ENCODE results near the gene ADCK2.

Gene ADCK2

DNA sequence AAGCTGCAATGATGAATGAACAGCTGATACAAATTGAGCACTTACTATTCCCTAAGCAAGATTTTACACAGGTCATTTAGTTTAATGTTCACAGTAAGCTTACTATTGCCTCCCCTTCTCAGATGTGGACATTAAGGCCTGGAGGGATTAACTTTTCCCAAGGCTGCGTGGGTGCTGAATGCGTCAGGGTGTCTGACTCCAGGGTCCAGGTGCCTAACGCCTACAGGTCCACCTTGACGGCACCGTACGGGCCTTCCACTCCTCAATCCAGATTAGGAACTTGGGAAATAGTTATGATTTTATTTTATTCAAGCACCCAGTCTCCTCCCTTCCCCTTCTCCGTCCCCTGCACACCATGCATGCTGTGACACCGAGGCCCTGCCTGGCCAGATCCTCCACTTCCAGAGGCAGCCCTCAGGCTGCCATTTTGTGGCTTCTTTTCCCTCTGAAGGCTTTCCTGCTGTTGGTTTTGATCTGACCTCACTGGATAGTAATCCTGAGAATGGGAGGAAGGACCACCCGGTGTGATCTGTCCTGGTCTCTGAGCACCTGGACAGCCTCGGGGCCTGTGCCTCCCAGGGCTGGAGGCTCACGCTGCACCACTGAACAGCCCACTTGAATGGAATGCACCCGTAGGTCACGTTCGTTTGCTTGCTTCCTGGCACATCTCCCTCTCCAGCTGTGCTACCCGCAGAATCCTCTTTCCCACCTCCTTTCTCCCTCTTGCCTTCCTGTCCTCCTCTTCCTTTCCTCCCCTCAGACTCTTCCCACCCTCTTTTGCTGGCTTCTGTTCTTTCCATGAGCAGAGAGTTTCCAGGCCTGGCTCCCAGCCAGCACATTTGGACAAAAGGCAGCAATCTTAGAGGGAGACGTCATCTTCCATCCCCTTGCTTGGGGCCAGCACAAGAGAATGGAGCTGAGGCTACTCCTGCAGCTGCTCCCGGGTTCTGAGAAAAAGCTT is 46.6 kb upstream of the ADCK2 start:
- H3K4me2 ChIP-seq (ENCODE audit: low read length), result no peak overlapping the region
- H3K36me3 ChIP-seq (ENCODE audit: insufficient read depth, low read length), result no peaks in the 10 kb centered on the region
- no peak for TF ChIP-seq EZH2 (IDR thresholded peaks at IDR 0.05; ENCODE audit: borderline replicate concordance, low read length)
- TF ChIP-seq, protein P1, sequence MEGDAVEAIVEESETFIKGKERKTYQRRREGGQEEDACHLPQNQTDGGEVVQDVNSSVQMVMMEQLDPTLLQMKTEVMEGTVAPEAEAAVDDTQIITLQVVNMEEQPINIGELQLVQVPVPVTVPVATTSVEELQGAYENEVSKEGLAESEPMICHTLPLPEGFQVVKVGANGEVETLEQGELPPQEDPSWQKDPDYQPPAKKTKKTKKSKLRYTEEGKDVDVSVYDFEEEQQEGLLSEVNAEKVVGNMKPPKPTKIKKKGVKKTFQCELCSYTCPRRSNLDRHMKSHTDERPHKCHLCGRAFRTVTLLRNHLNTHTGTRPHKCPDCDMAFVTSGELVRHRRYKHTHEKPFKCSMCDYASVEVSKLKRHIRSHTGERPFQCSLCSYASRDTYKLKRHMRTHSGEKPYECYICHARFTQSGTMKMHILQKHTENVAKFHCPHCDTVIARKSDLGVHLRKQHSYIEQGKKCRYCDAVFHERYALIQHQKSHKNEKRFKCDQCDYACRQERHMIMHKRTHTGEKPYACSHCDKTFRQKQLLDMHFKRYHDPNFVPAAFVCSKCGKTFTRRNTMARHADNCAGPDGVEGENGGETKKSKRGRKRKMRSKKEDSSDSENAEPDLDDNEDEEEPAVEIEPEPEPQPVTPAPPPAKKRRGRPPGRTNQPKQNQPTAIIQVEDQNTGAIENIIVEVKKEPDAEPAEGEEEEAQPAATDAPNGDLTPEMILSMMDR (IDR thresholded peaks at IDR 0.05; ENCODE audit: low read length), result no peak
- H3K27ac ChIP-seq (ENCODE audit: low read depth, low read length, poor library complexity, severe bottlenecking), result no peak overlapping the region
- H3K9me3 ChIP-seq (ENCODE audit: low read length), result no peaks in the 10 kb centered on the region
- H3K9ac ChIP-seq (ENCODE audit: low read length), result no peak overlapping the region
- no peak overlapping the region for H3K4me3 ChIP-seq (ENCODE audit: low read depth, low read length, poor library complexity, severe bottlenecking)
- H2AFZ ChIP-seq (ENCODE audit: low read length), result no peak overlapping the region
- peaks cover 14% of the 10 kb centered on the region for H3K27me3 ChIP-seq (ENCODE audit: insufficient read depth, low read length)
- H3K79me2 ChIP-seq (ENCODE audit: insufficient read depth, low read length), result no peaks in the 10 kb centered on the region
- no peaks in the 10 kb centered on the region for H3K9me2 ChIP-seq (ENCODE audit: low read depth, low read length)
- H3F3A ChIP-seq (ENCODE audit: insufficient read depth, low read length), result no peaks in the 10 kb centered on the region
- no peaks in the 10 kb centered on the region for H4K20me1 ChIP-seq (ENCODE audit: insufficient read depth, low read length)
- H3K4me1 ChIP-seq (ENCODE audit: insufficient read depth, low read length, severe bottlenecking), result no peaks in the 10 kb centered on the region

DNA sequence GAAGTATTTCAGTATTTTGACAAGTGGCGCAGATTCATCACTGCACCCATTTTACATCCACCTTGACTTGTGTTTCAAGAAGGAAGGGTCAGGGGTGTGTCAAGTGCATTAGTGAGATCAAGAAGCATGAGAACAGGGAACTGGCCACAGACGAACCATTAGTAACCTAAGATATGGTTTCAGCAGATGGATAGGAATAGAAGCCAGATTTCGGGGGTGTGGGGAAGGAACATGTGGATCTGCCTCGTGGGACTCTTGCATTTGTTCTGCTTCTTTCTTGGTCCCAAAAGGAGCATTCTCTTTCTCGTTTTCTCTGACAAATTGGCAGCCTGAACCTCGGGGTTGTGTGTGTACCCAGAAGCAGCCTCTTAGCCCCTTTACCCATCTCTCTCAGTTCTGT is 41.7 kb upstream of the ADCK2 start:
- Histone ChIP-seq H3K4me1 (ENCODE audit: insufficient read depth, low read length, severe bottlenecking) (no peaks in the 10 kb centered on the region), H3K36me3 (ENCODE audit: insufficient read depth, low read length) (no peaks in the 10 kb centered on the region), H3K27me3 (ENCODE audit: insufficient read depth, low read length) (peaks cover 11% of the 10 kb centered on the region), H3K4me3 (ENCODE audit: low read depth, low read length, poor library complexity, severe bottlenecking) (no peak overlapping the region), H3K9me2 (ENCODE audit: low read depth, low read length) (no peaks in the 10 kb centered on the region), H3K4me2 (ENCODE audit: low read length) (no peak overlapping the region), H2AFZ (ENCODE audit: low read length) (no peak overlapping the region), H3K9me3 (ENCODE audit: low read length) (no peaks in the 10 kb centered on the region), H3F3A (ENCODE audit: insufficient read depth, low read length) (no peaks in the 10 kb centered on the region), H4K20me1 (ENCODE audit: insufficient read depth, low read length) (no peaks in the 10 kb centered on the region), H3K27ac (ENCODE audit: low read depth, low read length, poor library complexity, severe bottlenecking) (no peak overlapping the region), H3K79me2 (ENCODE audit: insufficient read depth, low read length) (no peaks in the 10 kb centered on the region), H3K9ac (ENCODE audit: low read length) (no peak overlapping the region)
- TF ChIP-seq, protein P1 (IDR thresholded peaks at IDR 0.05; ENCODE audit: low read length), result no peak
- TF ChIP-seq EZH2 (IDR thresholded peaks at IDR 0.05; ENCODE audit: borderline replicate concordance, low read length), result no peak

DNA sequence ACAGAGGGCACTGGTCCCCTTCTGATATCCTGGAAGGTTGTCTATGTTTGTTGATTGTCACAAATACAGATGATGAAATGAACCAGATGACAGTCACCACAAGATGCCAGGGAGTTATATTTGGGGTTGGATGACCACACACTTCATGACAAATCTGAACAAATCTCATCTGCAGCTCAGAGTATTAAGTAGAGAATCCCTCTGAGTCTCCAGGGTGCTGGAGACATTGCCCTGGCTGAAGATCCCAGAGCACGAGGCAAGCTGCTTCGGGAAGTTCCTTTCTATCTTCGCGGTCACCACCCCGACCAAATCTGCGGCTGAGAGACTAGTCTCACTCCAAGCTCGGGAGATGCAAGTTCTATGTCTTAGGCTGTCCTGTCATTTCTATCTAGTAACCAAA is 41.1 kb upstream of the ADCK2 start:
- no peaks in the 10 kb centered on the region for H3K36me3 ChIP-seq (ENCODE audit: insufficient read depth, low read length)
- no peak overlapping the region for H2AFZ ChIP-seq (ENCODE audit: low read length)
- TF ChIP-seq EZH2 (IDR thresholded peaks at IDR 0.05; ENCODE audit: borderline replicate concordance, low read length), result no peak
- TF ChIP-seq, protein P1 (IDR thresholded peaks at IDR 0.05; ENCODE audit: low read length), result no peak
- H3K9me2 ChIP-seq (ENCODE audit: low read depth, low read length), result no peaks in the 10 kb centered on the region
- no peaks in the 10 kb centered on the region for H4K20me1 ChIP-seq (ENCODE audit: insufficient read depth, low read length)
- H3K9ac ChIP-seq (ENCODE audit: low read length), result no peak overlapping the region
- H3K79me2 ChIP-seq (ENCODE audit: insufficient read depth, low read length), result no peaks in the 10 kb centered on the region
- H3K27ac ChIP-seq (ENCODE audit: low read depth, low read length, poor library complexity, severe bottlenecking), result no peak overlapping the region
- peaks cover 13% of the 10 kb centered on the region for H3K27me3 ChIP-seq (ENCODE audit: insufficient read depth, low read length)
- no peak overlapping the region for H3K4me3 ChIP-seq (ENCODE audit: low read depth, low read length, poor library complexity, severe bottlenecking)
- H3K4me1 ChIP-seq (ENCODE audit: insufficient read depth, low read length, severe bottlenecking), result no peaks in the 10 kb centered on the region
- H3K4me2 ChIP-seq (ENCODE audit: low read length), result no peak overlapping the region
- no peaks in the 10 kb centered on the region for H3F3A ChIP-seq (ENCODE audit: insufficient read depth, low read length)
- no peaks in the 10 kb centered on the region for H3K9me3 ChIP-seq (ENCODE audit: low read length)
